ACHN (cell line): ENCODE data around the gene SGIP1.
"Not testable (repeated sequence)": the region's sequence is repeated elsewhere in the genome, so short reads cannot be mapped to it uniquely, and the experiment has no call there.

Experiments
- DNase-seq: peaks from one replicate; pipeline ENCODE4 v3.0.0-alpha.2; 2015
- in situ Hi-C: cut with HindIII; loops from 2 replicates; pipeline ENCODE4 v1.10.0; 2017; ENCODE audit warnings: low sequenced_read_pairs, low pct_ligation_motif_present, low pct_unique_long_range_greater_than_20kb

SGIP1 gene

GRCh38 chr1:66585002-66585401 lies 51.0 kb downstream of the SGIP1 start:
- in situ Hi-C loops, result no loop called here

GRCh38 chr1:66589326-66589725 lies 55.4 kb downstream of the SGIP1 start:
- in situ Hi-C loops, result no loop called here
- no peak for DNase-seq

More at GRCh38 chr1:66585002-66585401, 51.0 kb downstream of the SGIP1 start:
- DNase-seq, result no peak

GRCh38 chr1:66592106-66592507 lies 58.2 kb downstream of the SGIP1 start:
- in situ Hi-C loops, DNase-seq: not testable (repeated sequence)

GRCh38 chr1:66596191-66596590 lies 62.2 kb downstream of the SGIP1 start:
- in situ Hi-C loops, result no loop called here
- no peak for DNase-seq

GRCh38 chr1:66597500-66597899 lies 63.5 kb downstream of the SGIP1 start:
- DNase-seq, result no peak
- in situ Hi-C loops, result no loop called here

GRCh38 chr1:66598670-66599069 lies 64.7 kb downstream of the SGIP1 start:
- in situ Hi-C loops, result no loop called here
- DNase-seq, result peak; percentile 42

- DNase-seq, result no peak
- in situ Hi-C loops, result no loop called here
Observed at GRCh38 chr1:66599346-66599745, 65.4 kb downstream of the SGIP1 start.

GRCh38 chr1:66599899-66600737 lies 66.2 kb downstream of the SGIP1 start:
- in situ Hi-C loops, result no loop called here
- DNase-seq, result no peak

- DNase-seq, result no peak
- in situ Hi-C loops, result no loop called here
Observed at GRCh38 chr1:66605419-66605997, 71.6 kb downstream of the SGIP1 start.

GRCh38 chr1:66606362-66607065 lies 72.6 kb downstream of the SGIP1 start:
- DNase-seq, result no peak
- in situ Hi-C loops, result no loop called here

GRCh38 chr1:66607458-66607857 lies 73.5 kb downstream of the SGIP1 start:
- in situ Hi-C loops, result no loop called here
- no peak for DNase-seq

- no peak for DNase-seq
- in situ Hi-C loops, result no loop called here
Observed at GRCh38 chr1:66613187-66613586, 79.2 kb downstream of the SGIP1 start.

- no peak for DNase-seq
Observed at GRCh38 chr1:66617362-66618184, 83.6 kb downstream of the SGIP1 start.

GRCh38 chr1:66618390-66618789 lies 84.4 kb downstream of the SGIP1 start:
- DNase-seq, result no peak
- in situ Hi-C loops, result no loop called here

More at GRCh38 chr1:66617362-66618184, 83.6 kb downstream of the SGIP1 start:
- in situ Hi-C loops, result no loop called here

- in situ Hi-C loops, result no loop called here
- DNase-seq, result no peak
Observed at GRCh38 chr1:66623812-66624211, 89.9 kb downstream of the SGIP1 start.

GRCh38 chr1:66624412-66625060 lies 90.6 kb downstream of the SGIP1 start:
- DNase-seq, result no peak
- in situ Hi-C loops, result no loop called here

GRCh38 chr1:66626261-66626660 lies 92.3 kb downstream of the SGIP1 start:
- no peak for DNase-seq
- in situ Hi-C loops, result no loop called here

GRCh38 chr1:66628926-66629325 lies 95.0 kb downstream of the SGIP1 start:
- in situ Hi-C loops, result no loop called here

More at GRCh38 chr1:66628926-66629325, 95.0 kb downstream of the SGIP1 start:
- no peak for DNase-seq
